ENCODE results near the gene GSTT2.
A peak's percentile ranks its signal among the peaks of the same experiment; 100 is the strongest.
"Not testable (repeated sequence)": the region's sequence is repeated elsewhere in the genome, so short reads cannot be mapped to it uniquely, and the experiment has no call there.

The GSTT2 gene

DNA sequence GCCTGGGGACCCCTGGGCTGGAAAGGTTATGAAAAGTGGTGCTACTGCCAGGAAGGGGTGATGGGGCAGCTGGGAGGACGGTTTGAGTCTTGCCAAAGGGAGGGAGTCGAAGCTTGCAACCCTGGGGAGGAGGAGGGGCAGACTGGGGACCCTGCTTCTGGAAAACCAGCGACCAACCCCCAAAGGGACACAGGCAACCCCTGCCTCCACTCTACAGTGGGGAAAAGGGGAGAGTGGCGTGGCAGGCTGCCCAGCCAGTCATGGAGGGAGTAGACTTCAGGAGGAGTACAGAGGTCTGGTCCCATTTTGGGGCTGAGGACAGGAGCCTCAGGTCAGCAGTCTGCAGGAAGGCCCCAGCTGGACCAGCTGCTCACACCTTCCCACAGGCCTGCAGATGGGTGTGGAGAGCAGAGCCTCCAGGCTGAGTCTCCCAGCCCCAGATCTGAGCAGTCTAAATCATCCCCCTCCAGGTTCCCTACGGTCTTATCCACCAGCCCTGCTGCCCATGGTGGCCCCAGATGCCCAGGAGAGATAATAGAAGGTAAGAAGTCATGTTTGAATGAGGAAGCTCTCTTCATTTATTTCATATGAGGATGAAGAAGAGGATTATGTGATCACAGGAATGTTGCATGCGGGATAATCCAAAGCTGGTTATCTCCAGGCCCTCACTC, 9.0 kb upstream of the GSTT2 start:
- DNase-seq = no peak
- intact Hi-C loops (cut with DNase I) = loop anchor here (10.0 kb wide), 1 partner anchor 56 kb away; no protein-coding TSS in a partner anchor

DNA sequence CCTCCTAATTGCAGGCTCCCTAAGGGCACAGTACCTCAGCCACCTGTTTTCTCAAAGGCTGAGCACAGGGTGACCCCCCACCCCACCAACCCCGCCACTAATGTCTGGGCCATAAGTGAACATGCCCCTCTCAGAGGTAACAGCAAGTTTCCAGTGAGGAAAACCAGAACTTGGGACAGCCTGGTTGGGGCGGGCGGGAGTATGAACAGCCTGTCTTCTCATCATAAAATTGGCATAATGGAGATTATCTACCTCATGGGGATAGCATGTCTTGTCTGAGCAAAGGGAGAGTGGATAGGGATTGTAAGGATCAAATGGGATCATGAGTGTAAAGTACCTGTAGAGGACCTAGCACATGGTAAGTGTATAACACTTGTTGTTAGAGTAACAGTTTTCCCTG, 8.0 kb upstream of the GSTT2 start:
- DNase-seq = not testable (repeated sequence)
- intact Hi-C loops (cut with DNase I) = loop anchor here (10.0 kb wide), 1 partner anchor 57 kb away; no protein-coding TSS in a partner anchor

DNA sequence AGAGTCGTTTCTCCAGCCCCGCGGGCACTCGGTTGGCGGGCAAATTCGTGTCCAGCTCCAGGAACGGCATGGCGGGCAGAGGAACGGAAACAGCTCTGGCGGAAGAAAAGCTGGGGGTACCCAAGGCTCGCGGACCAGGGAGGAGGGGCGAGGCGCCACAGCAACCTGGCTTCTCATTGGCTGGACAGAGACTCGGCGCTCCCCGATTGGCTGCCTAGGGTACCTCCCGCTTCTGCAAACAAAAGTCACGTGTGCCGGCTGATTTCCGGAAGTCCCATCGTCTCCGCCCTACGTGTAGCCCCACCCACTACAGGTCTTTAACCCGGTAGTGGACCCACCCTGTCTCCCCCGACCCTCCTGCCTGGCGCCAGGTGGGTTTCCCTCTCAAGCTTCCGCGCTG, 5.6 kb upstream of the GSTT2 start, which contains the start of gene DDT:
DDT (minus strand) TSS at position 97 of the 400 bp plus-strand sequence; CDS start at position 70, 27 bp downstream.
- intact Hi-C loops (cut with DNase I) = loop anchor here (10.0 kb wide), 1 partner anchor 60 kb away; no protein-coding TSS in a partner anchor
- not testable (repeated sequence) for DNase-seq

DNA sequence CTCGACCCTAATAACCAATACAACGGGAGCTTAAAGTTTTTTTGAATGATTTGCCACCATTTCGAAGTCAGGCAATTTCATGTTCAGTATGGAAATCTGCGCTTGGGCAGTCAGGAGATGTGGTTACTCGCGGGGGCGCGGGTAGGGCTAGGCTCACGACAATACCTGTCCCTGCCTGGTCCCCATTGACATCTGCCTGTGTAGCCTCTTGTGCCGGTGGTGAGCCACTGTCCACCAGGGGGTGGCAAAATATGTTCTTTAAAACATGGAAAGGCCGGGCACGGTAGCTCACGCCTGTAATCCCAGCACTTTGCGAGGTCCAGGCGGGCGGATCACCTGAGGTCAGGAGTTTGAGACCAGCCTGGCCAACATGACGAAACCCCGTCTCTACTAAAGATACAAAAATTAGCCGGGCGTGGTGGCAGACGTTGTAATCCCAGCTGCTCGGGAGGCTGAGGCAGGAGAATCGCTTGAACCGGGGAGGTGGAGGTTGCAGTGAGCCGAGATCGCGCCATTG, 5.0 kb upstream of the GSTT2 start:
- intact Hi-C loops (cut with DNase I) = loop anchor here (10.0 kb wide), 1 partner anchor 60 kb away; no protein-coding TSS in a partner anchor
- DNase-seq = not testable (repeated sequence)

DNA sequence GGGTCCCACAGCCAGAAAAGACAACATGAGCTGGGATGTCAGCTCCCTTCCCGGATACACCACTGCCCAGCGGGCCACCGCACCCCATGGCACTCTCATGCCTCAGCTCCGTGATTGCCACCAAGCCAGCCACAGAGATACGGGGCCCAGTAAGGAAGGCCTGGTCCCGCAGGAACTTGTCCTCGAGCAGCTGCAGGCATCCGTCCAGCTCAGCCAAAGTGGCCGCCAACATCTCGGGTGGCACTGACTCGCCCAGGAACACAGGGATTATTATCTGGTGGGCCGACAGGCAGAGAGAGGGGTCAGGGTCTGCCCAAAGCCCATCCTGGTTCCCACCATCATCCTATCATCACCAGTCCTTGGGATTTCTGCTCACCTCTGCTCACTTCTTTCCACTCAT, 2.6 kb upstream of the GSTT2 start:
- not testable (repeated sequence) for DNase-seq
- intact Hi-C loops (cut with DNase I) = loop anchor here (10.0 kb wide), 1 partner anchor 63 kb away; no protein-coding TSS in a partner anchor

DNA sequence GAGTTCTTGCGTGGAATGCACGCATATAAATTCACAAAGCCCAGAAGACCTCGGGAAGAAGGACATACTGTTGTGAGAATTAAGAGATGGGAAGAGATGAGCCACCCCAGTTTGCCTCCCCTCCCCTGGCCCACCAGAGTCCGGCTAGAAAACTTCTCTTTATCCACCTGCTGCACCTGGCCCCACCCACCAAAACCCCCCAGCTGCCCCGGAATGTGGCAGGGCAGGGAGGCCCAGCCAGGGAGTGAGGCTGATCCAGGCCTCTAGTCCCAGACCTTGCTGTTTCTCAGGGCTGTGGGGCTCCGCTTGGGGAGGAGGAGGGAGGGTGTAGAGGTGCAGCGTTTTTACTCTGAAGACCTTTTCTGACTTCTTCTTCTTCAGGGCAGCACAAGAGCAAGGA, 633 bp downstream of the GSTT2 start:
- intact Hi-C loops (cut with DNase I); DNase-seq: not testable (repeated sequence)

DNA sequence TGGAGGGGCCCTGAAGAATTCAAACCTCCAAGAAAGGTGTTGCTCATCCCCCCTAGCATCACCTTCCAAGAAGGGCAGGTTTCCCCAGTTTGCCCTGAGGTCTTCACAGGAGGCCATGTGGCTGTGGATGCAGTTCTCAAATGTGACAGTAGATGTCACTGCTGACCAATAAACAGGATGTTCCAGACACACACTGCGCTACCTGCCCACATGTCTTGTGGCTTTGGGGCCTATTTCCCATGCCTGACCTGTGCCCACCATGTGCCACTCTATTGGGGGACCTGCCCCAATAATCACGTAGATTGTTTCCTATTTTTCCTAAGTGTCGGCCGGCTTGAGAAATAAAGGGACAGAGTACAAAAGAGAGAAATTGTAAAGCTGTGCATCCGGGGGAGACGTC, 4.5 kb downstream of the GSTT2 start:
- peak in 16 of 42 donors; percentile 3 to 77 (median 62) for DNase-seq
- intact Hi-C loops (cut with DNase I) = no loop called here

DNA sequence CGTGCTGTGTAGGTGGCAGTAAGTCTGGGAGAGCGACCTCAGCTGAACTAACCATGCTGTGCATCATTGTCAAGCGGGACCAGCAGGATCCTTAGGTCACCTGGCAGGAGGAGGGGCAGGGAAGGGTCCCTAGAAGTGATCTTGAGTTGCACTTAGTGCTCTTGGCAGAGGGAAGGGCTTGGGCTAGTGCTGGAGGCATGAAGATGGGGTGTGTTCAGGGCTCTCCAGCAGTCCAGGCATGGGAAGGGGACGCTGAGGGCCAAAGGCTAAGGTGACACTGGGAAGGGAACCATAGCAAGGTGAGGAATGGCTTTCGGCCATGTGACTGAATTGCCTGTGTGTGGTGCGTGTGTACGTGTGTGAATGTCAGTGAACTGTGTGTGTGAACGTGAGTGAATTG, 6.2 kb downstream of the GSTT2 start:
- DNase-seq; intact Hi-C loops (cut with DNase I): not testable (repeated sequence)

DNA sequence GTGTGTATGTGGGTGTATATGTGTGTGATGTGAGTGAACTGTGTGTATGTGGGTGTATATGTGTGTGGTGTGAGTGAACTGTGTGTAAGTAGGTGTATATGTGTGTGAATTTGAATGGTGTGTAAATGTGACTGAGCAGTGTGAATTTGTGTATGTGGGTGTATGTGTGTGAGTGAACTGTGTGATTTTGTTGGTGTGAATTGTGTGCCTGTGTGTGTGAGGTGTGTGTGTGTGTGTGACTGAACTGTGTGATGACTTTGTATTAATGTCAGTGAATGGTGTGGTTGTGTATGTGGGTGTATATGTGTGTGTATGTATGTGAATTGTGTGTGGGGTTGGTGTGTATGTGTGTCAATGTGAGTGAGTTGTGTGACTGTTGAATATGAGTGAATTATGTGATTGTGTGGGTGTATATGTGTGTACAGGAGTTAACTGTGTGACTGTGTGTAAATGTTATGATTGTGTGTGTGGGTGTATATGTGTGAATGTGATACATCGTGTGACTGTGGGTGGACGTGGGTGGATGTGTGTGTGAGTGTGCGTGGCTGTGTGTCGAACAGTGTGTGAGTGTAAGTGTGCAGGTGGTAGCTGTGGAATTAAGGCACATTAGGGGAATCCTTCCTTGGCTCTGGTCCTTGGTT, 6.7 kb downstream of the GSTT2 start:
- DNase-seq; intact Hi-C loops (cut with DNase I): not testable (repeated sequence)

DNA sequence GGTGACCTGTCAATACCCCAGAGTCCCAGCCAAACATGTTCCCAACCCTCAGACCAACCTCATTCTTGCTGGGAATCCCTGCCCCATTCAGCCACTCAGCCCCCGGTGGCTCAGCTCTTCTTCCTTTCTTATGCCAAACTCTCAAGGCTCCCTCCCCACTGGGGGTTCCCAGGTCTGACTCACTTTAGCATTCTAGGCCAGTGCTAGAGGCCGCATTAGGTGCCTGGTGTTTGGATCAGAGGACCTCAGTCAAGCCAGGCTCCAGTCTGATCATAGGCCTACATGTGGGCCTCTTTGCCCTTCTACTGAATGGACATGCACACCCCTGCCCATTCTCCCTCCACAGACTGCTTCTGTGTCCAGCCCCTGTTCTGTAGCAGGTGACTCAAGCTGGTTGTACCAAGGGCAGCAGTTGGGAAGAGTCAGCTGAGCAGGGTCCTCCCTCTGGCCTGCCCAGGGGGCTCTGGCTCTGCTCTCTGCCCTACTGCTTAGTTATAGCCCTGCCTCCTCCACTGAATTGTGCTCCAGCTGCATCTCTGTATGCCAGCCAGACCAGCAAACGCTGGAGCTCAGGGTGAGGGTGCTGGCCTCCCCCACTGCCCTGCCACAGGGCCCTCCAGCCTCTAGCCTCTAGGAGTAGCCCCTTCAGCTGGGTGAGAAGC, 9.8 kb downstream of the GSTT2 start:
- DNase-seq; intact Hi-C loops (cut with DNase I): not testable (repeated sequence)

DNA sequence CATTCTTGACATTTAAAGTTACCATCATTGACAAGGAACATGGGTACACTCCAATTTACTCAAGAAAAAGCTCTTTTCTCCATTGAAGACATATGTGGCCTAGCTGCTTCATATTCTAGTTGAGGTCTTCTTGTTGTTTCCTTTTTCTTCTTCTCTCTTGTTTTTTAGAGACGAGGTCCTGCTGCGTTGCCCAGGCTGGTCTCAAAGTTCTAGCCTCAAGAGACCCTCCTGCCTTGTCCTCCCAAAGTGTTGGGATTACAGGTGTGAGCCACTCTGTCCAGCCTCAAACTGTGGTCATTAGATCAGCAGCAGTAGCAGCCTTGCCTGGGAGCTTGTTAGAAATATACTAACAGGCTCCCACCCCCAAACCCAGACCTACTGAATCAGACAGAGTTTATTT, 13.1 kb downstream of the GSTT2 start:
- intact Hi-C loops (cut with DNase I); DNase-seq: not testable (repeated sequence)

DNA sequence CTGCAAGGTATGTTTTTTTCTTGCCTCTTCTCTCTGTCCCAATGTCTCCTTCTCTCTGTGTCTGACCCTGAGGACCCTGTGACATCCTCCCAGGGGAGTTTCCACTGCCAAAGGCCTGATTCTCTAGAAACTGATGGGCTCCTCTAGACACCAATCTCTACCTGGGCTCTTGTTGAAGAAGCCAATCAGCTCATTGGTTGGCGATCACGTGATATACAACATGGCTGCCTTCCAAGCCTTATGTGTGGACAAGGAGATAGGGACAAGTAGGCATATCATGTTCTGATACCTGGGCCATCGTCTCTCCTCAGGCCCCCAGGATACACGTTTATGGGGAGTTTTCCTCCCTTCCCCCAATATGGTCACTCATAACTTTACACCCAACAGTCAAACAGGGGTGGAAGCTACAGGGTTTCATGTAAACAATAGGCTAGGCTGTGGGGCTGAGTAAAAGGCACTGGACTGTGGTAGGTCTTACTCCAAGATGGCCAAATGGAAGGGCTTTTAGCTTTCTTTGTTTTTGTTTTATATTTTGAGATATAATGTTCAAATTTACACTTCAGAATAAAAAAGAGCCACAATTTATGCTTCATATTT, 13.7 kb downstream of the GSTT2 start:
- intact Hi-C loops (cut with DNase I); DNase-seq: not testable (repeated sequence)

DNA sequence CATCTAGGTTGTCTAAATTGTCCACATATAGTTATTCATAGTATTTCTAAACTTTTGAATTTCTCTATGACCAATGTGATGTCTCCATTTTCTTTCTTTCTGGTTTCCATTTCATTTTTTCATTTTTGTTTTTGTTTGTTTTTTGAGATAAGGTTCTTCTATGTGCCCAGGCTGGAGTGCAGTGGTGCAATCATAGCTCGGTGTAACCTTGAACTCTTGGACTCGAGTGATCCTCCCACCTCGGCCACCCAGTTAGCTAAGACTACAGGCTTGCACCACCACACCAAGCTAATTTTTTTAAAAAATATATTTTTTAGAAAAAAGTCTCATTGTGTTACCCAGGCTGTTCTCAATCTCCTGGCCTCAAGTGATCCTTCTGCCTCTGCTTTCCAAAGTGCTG, 17.2 kb downstream of the GSTT2 start:
- intact Hi-C loops (cut with DNase I) = no loop called here
- DNase-seq = no peak

DNA sequence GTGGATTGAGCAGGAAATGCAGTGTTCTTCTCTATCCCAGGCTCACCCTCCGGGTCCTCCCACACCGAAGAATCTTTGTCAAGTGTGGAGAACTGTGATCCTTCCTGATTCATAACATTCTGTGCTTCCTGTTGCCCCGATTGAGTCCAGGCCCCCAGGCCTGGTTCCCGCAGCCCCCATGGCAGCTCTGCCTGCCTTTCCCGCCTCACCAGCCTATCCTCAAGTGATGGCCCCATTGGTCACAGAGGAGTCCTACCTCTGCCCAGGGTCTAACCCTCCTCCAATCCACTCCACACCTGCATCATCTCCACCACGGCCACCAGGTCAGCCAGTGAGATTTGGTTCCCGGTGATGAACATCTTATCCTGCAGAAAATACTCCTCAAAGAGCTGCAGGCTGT, 19.8 kb downstream of the GSTT2 start:
- DNase-seq; intact Hi-C loops (cut with DNase I): not testable (repeated sequence)

DNA sequence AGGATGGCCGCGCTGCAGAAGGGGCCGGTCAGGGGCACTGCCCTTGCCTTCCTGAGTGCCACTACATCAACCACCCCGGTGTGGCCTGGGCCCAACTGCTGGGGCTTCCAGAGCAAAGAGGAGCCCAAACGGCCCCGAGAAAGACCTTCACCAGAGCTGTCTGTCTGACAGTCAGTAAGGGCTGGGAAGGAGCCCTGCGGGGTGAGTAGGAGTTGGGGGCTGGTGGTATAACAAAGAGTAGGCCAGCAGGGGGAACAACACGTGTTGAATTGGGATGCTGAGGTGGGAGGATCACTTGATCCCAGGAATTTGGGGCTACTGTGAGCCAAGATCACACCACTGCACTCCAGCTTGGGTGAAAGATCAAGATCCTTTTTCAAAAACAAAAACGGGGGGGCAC, 21.4 kb downstream of the GSTT2 start:
- intact Hi-C loops (cut with DNase I) = no loop called here
- DNase-seq = no peak

DNA sequence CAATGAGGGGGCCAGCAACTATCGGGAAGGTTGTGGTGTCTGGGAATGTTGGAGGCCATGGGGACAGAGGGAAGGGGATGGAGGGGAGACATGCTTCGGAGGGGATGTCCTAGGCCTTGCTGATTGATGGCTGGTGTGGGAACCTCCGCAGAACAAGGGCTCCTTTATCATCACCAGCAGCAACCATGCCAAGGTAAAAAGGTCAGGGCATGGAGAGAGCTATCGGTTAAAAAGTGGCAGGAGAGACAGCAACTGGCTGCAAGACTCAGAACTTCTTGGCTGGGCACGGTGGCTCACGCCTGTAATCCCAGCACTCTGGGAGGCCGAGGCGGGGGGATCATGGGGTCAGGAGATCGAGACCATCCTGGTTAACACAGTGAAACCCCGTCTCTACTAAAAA, 22.3 kb downstream of the GSTT2 start:
- no peak for DNase-seq

DNA sequence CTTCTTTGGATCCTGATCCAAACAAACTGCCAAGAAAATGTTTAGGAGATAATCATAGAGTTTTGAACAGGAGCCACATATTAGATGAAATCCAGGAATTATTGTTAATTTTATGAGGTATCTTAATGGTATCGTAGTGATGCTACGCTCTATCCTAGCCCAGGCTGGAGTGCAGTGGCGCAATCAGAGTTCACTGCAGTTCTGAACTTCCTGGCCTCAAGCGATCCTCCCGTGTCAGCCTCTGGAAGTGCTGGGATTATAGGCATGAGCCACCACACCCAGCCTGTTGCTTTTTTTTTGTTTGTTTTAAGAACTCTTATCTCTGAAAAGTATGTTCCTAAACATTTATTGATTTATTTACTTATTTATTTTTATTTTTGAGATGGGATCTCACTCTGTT, 22.9 kb downstream of the GSTT2 start:
- DNase-seq = no peak
- intact Hi-C loops (cut with DNase I) = no loop called here

More for the DNA sequence above, 22.3 kb downstream of the GSTT2 start:
- intact Hi-C loops (cut with DNase I) = no loop called here

DNA sequence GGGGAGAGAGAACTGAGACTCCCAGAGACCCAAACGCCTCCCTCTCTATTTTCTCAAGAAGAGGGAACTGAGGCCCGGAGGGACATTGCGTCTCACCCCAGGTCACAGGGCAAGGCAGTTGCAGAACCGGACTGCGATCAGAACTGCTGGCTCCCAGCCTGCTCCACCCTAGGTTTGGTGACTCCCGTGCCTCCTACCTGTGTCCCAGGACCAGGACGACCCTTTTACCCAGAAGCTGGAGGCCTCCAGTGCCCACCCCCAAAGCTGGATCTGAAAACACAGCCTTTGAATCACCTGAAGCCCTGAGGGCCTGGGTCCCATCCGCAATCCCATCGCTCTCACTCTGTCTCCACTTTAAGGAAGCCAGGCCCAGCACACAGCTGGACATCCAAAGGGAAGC, 24.0 kb downstream of the GSTT2 start:
- no peak for DNase-seq
- intact Hi-C loops (cut with DNase I) = no loop called here

DNA sequence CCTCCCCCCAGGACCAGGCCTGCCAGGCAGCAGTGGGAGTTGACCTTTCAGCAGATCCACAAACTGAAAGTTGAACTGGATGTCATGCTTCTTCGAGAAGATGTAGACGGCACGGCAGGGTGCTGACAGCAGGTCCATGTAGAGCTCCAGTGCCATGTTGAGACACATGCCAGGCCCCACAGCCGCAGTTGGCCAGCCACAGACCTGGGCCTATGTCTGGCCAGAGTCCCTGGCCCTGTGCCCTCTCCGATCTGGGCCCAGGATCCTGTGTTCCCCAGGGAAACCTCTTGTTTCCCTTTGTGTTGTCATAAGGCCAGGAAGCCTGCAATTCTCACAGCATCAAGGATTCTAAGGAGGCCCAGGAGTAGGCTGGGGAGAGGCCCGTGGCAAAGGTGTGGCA, 25.3 kb downstream of the GSTT2 start, which contains the start of gene GSTT4:
GSTT4 (minus strand) TSS at position 253 of the 400 bp plus-strand sequence; CDS start at position 156, 97 bp downstream.
- peak in 3 of 42 donors; percentile 4 to 48 (median 16) for DNase-seq
- intact Hi-C loops (cut with DNase I) = no loop called here
